ENCODE results near the gene CTSD. TPM values are rescaled to one million over a fixed set of nuclear protein-coding genes. Genes with fewer than 3 reads are reported as not detected.

CTSD gene
- total RNA-seq, 1 experiment from 2014 or later, result 127 TPM

DNA sequence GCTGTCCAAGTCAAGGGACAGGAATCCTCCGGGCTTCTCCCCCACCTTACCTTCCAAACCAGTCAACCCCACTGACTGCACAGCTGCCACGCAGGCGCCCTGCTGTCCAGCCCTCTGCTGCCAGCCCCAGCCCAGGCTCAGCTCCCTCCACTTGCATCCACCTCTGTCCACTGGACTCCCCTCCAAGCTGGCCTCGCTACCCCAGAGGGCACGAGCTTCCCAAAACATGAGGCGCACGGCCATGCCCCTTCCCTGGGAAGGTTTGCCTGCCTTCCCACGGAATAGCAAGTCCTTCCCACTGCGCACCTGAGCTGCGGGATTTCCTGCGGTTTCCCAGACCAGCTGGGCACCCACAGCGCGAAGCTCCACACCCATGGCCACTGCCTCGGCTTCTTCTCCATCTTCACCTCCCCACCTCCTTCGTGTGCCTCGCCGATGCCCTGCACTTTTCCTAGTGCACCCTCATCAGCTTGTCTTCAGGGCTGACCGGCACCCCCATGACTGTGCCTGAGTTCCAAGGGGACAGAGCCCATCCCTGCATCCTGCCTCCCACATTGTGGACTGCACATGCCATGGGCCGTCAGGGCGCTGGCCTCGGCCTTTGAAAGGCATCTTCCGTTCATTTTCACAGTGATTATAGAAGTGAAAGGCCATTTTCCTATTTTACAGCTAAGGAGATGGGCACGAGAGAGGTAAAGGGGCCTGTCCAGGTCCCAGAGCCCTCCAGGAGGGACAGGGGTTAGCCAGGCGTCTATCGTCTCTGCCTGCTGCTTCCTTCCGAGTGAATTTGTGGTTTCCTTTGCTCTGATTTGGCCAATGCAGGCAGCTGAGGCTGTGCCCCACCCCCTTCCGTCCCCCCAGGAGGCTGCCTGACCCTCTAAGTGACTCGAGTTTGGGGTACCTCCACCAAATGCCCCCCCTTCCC lies 29.7 kb downstream of the CTSD start (continued):
- TF ChIP-seq TCF7L2 (IDR thresholded peaks at IDR 0.05; ENCODE audit: borderline replicate concordance, extremely low read depth, insufficient read depth, insufficient read length) (no peak), SRF (IDR thresholded peaks at IDR 0.05; ENCODE audit: low read depth) (no peak), ZNF274 (IDR thresholded peaks at IDR 0.05; ENCODE audit: low read depth, low read length) (no peak), EZH2 (IDR thresholded peaks at IDR 0.05) (no peak), SP1 (IDR thresholded peaks at IDR 0.05; ENCODE audit: low read depth) (no peak), POLR2AphosphoS5 (IDR thresholded peaks at IDR 0.05; ENCODE audit: low read depth, low read length) (no peak), FOSL1 (IDR thresholded peaks at IDR 0.05; ENCODE audit: low read depth) (no peak), SIN3A (IDR thresholded peaks at IDR 0.05; ENCODE audit: low read depth) (no peak)
- TF ChIP-seq, protein P1, sequence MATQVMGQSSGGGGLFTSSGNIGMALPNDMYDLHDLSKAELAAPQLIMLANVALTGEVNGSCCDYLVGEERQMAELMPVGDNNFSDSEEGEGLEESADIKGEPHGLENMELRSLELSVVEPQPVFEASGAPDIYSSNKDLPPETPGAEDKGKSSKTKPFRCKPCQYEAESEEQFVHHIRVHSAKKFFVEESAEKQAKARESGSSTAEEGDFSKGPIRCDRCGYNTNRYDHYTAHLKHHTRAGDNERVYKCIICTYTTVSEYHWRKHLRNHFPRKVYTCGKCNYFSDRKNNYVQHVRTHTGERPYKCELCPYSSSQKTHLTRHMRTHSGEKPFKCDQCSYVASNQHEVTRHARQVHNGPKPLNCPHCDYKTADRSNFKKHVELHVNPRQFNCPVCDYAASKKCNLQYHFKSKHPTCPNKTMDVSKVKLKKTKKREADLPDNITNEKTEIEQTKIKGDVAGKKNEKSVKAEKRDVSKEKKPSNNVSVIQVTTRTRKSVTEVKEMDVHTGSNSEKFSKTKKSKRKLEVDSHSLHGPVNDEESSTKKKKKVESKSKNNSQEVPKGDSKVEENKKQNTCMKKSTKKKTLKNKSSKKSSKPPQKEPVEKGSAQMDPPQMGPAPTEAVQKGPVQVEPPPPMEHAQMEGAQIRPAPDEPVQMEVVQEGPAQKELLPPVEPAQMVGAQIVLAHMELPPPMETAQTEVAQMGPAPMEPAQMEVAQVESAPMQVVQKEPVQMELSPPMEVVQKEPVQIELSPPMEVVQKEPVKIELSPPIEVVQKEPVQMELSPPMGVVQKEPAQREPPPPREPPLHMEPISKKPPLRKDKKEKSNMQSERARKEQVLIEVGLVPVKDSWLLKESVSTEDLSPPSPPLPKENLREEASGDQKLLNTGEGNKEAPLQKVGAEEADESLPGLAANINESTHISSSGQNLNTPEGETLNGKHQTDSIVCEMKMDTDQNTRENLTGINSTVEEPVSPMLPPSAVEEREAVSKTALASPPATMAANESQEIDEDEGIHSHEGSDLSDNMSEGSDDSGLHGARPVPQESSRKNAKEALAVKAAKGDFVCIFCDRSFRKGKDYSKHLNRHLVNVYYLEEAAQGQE (IDR thresholded peaks at IDR 0.05; ENCODE audit: low read depth), result no peak
- TF ChIP-seq, protein P2, sequence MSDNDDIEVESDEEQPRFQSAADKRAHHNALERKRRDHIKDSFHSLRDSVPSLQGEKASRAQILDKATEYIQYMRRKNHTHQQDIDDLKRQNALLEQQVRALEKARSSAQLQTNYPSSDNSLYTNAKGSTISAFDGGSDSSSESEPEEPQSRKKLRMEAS (IDR thresholded peaks at IDR 0.05), result no peak

Data from HCT116 (cell line).